22Rv1 (cell line): ENCODE data around the gene C9.

Experiments used
- ZFX ChIP-seq: fragments of 450-650 bp; IDR thresholded peaks from 2 replicates; pipeline ENCODE4 v1.6.1; 2017; ENCODE audit warnings: antibody characterized with exemption, borderline replicate concordance
- TF ChIP-seq, protein P1 (sequence below): fragments of 450-650 bp; IDR thresholded peaks from 2 replicates; pipeline ENCODE4 v1.5.1; 2017; ENCODE audit warnings: mild to moderate bottlenecking

- TF ChIP-seq, protein P1, sequence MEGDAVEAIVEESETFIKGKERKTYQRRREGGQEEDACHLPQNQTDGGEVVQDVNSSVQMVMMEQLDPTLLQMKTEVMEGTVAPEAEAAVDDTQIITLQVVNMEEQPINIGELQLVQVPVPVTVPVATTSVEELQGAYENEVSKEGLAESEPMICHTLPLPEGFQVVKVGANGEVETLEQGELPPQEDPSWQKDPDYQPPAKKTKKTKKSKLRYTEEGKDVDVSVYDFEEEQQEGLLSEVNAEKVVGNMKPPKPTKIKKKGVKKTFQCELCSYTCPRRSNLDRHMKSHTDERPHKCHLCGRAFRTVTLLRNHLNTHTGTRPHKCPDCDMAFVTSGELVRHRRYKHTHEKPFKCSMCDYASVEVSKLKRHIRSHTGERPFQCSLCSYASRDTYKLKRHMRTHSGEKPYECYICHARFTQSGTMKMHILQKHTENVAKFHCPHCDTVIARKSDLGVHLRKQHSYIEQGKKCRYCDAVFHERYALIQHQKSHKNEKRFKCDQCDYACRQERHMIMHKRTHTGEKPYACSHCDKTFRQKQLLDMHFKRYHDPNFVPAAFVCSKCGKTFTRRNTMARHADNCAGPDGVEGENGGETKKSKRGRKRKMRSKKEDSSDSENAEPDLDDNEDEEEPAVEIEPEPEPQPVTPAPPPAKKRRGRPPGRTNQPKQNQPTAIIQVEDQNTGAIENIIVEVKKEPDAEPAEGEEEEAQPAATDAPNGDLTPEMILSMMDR, result no peak
- TF ChIP-seq ZFX, result no peak
These were observed 5.0 kb upstream of the C9 start for GRCh38 chr5:39369123-39369815.
